Activated naive CD8-positive, alpha-beta T cell treated with anti-CD3 and anti-CD28 coated beads, Interleukin-2, amount 50 U/mL, for 24 hours (primary cell): ENCODE data around the gene ST6GAL2.

Source experiments
- ATAC-seq: fragments of 150-1000 bp; cut with Tn5 transposase; one replicate; pipeline ENCODE4 v1.10.0; 2021
- DNase-seq: peaks from one replicate; pipeline ENCODE4 v3.0.0; 2021
- H3K27ac Mint-ChIP-seq: one replicate; pipeline ENCODE4 v1.8.0; 2021; ENCODE audit warnings: mild to moderate bottlenecking, mixed read lengths
- H3K27me3 Mint-ChIP-seq: one replicate; pipeline ENCODE4 v1.8.0; 2021; ENCODE audit warnings: mixed read lengths
- H3K36me3 Mint-ChIP-seq: one replicate; pipeline ENCODE4 v1.8.0; 2021; ENCODE audit warnings: low read depth, mixed read lengths
- H3K4me1 Mint-ChIP-seq: one replicate; pipeline ENCODE4 v1.8.0; 2021; ENCODE audit warnings: mixed read lengths
- H3K4me3 Mint-ChIP-seq: one replicate; pipeline ENCODE4 v1.8.0; 2021; ENCODE audit warnings: mild to moderate bottlenecking, moderate library complexity, mixed read lengths
- H3K9me3 Mint-ChIP-seq: one replicate; pipeline ENCODE4 v1.8.0; 2021; ENCODE audit warnings: mixed read lengths

The ST6GAL2 gene

DNA sequence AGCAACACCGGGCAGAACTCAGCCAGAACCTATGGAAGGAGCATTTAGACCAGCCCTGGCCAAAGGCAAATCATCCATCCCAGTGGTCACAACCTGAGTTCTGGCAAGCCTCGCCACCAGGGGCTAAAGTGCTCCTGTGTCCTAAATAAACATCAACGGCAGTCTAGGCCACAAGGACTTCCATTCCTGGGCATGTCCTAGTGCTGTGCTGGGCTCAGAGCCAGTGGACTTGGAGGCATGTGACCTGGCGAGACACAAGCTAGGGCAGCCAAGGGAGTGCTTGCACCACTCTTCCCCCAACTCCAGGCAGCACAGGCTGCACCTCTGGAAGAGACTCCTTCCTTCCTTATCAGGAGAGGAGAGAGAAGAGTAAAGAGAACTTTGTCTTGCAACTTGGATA lies 69.0 kb downstream of the ST6GAL2 start:
- Mint-ChIP-seq H3K27ac (no peak overlapping the region), H3K36me3 (no peaks in the 10 kb centered on the region), H3K4me3 (no peak overlapping the region), H3K4me1 (no peaks in the 10 kb centered on the region), H3K9me3 (no peaks in the 10 kb centered on the region), H3K27me3 (no peaks in the 10 kb centered on the region)
- ATAC-seq = no peak
- no peak for DNase-seq

DNA sequence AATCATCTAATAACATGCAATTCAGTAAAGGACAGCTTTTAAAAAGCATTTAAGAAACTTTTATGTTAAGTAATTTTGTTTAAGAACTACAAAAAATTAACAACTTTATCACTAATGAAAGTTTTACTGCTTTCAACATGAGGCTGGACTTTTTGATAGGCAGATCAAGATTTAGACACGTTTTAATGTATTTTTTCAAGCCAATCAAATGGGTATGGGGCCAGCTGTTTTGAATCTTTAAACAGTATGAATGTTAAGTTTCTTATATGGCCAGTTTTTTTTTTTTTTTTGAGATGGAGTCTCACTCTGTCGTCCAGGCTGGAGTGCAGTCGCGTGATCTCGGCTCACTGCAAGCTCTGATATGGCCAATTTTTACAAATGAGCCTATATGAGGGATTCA lies 73.1 kb downstream of the ST6GAL2 start:
- no peak for DNase-seq
- Mint-ChIP-seq H3K9me3 (no peaks in the 10 kb centered on the region), H3K36me3 (no peaks in the 10 kb centered on the region), H3K4me1 (no peaks in the 10 kb centered on the region), H3K4me3 (no peak overlapping the region), H3K27ac (no peak overlapping the region), H3K27me3 (no peaks in the 10 kb centered on the region)
- ATAC-seq = no peak

DNA sequence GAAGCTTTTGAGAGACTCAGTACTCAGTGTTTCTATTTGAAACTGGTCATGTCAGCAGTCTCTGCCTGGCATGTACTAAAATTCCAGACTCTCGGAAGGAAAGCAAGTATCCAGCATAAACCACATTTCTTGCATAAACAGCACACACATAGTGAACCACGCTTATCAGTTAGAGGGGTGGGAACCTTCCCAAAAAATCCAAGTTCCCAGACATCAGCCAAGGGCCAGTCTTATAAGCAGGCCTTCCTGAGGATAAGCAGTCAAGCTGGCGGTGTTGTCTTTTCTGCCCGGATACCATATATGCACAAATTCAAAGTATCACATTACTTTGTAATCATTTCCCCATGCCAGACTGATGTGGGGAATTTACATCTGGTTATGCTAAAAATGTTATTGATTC lies 73.6 kb downstream of the ST6GAL2 start:
- no peak overlapping the region for H3K4me3 Mint-ChIP-seq
- H3K4me1 Mint-ChIP-seq = no peaks in the 10 kb centered on the region
- no peaks in the 10 kb centered on the region for H3K36me3 Mint-ChIP-seq
- ATAC-seq (no peak), DNase-seq (no peak)
- no peaks in the 10 kb centered on the region for H3K9me3 Mint-ChIP-seq
- no peak overlapping the region for H3K27ac Mint-ChIP-seq
- no peaks in the 10 kb centered on the region for H3K27me3 Mint-ChIP-seq

- Mint-ChIP-seq H3K9me3 (no peaks in the 10 kb centered on the region), H3K27me3 (no peaks in the 10 kb centered on the region), H3K4me3 (no peak overlapping the region), H3K4me1 (no peaks in the 10 kb centered on the region), H3K36me3 (no peaks in the 10 kb centered on the region), H3K27ac (no peak overlapping the region)
- no peak for ATAC-seq
- no peak for DNase-seq
These were observed 80.3 kb downstream of the ST6GAL2 start for GRCh38 chr2:106805716-106806115.

DNA sequence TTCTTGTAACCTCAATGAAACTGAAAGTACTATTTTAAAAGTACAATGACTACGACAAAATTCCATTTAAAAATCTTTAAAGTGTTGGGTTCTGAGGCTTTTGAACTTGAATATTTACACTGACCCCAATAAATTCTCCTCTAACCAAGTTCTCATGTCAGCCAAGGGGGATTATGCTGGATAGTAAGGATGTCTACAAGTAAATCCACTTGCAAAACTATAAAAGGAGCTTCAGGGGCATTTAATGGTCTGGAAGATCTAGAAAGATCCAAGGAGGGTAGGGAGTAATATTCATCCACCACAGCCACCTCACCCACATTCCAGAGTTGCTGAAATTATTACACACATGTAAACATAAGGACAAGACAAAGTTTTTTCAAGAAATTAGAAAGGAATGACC lies 81.8 kb downstream of the ST6GAL2 start:
- H3K9me3 Mint-ChIP-seq = no peaks in the 10 kb centered on the region
- H3K4me3 Mint-ChIP-seq = no peak overlapping the region
- no peaks in the 10 kb centered on the region for H3K4me1 Mint-ChIP-seq
- no peak overlapping the region for H3K27ac Mint-ChIP-seq
- DNase-seq (no peak), ATAC-seq (no peak)
- no peaks in the 10 kb centered on the region for H3K36me3 Mint-ChIP-seq
- no peaks in the 10 kb centered on the region for H3K27me3 Mint-ChIP-seq

DNA sequence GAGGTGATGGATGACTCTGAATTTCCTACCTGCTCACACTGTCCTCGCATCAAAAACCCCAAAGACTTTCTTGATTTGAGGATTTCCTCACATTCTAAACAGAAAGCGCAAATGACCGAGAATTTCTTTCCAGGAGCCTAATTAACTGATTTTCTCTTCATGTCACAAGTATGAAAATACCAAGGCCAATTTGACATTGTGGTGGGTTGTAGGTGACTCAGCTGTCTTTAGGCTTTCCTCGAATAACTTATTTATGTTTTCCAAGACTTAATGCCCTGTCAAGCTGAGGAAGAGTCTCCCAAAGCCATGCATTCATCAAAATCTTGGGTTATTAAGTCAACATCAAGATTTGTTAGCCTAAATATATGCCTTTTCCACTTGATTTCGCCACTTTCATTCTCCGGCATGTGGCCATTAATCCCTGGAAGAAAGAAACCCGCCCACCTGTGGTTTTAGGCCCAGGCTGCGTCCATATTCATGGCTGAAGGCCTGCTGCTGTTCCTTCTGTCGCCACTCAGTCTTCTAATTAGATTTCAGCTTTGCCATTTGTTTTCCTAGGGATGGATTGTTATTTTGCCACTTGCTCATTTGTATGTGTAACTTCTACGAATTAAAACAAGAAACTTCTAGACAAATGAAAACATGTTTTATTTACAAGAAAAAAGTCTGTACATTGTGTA lies 84.9 kb downstream of the ST6GAL2 start:
- no peak overlapping the region for H3K27ac Mint-ChIP-seq
- H3K4me1 Mint-ChIP-seq = no peaks in the 10 kb centered on the region

GRCh38 chr2:106800180-106800579 lies 85.8 kb downstream of the ST6GAL2 start:
- no peaks in the 10 kb centered on the region for H3K9me3 Mint-ChIP-seq
- H3K27ac Mint-ChIP-seq = no peak overlapping the region
- no peak overlapping the region for H3K4me3 Mint-ChIP-seq
- ATAC-seq (no peak), DNase-seq (no peak)
- H3K4me1 Mint-ChIP-seq = no peaks in the 10 kb centered on the region
- no peaks in the 10 kb centered on the region for H3K36me3 Mint-ChIP-seq
- H3K27me3 Mint-ChIP-seq = no peaks in the 10 kb centered on the region

More for the DNA sequence above, 84.9 kb downstream of the ST6GAL2 start:
- H3K9me3 Mint-ChIP-seq = no peaks in the 10 kb centered on the region
- DNase-seq = no peak
- no peak for ATAC-seq
- no peaks in the 10 kb centered on the region for H3K27me3 Mint-ChIP-seq
- no peaks in the 10 kb centered on the region for H3K36me3 Mint-ChIP-seq
- no peak overlapping the region for H3K4me3 Mint-ChIP-seq

DNA sequence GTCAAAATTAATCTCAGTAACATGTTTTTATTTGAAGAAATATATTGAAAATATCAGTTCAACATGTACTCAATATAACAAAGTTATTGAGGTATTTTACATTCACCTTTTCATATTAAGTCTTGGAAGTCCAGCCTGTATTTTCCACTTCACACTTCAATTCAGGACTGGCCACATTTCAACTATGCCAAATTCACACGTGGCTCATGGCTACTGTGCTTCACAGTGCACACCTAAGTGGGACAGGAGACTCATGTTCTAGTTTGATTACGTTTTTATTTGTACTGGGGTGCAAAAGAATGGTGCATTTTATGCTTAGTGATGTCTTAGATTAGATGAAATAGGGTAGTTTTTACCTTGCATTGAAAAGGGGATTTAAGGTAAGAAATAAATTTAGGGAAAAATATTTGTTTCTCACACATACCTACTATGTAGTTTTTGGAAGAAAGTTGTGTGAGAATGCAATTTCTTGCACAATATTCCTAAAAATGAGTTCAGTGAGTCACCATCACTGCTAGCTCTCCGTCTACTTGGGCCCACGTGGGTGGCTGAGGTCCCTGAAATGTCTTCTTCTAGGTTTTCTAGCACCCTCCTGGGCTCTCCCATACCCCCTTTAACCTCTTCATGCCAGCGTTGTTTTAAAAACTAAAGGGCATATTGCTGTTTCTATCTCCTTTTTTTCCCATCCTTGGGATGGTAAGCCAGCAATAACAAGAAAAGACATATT lies 87.0 kb downstream of the ST6GAL2 start:
- DNase-seq = no peak
- no peak overlapping the region for H3K27ac Mint-ChIP-seq

GRCh38 chr2:106797494-106797893 lies 88.5 kb downstream of the ST6GAL2 start:
- ATAC-seq = no peak
- no peaks in the 10 kb centered on the region for H3K27me3 Mint-ChIP-seq
- no peak for DNase-seq
- no peak overlapping the region for H3K27ac Mint-ChIP-seq
- H3K4me1 Mint-ChIP-seq = no peaks in the 10 kb centered on the region
- H3K36me3 Mint-ChIP-seq = no peaks in the 10 kb centered on the region
- H3K9me3 Mint-ChIP-seq = no peaks in the 10 kb centered on the region
- no peak overlapping the region for H3K4me3 Mint-ChIP-seq

More for the DNA sequence above, 87.0 kb downstream of the ST6GAL2 start:
- no peak for ATAC-seq
- no peaks in the 10 kb centered on the region for H3K9me3 Mint-ChIP-seq
- H3K4me3 Mint-ChIP-seq = no peak overlapping the region
- no peaks in the 10 kb centered on the region for H3K36me3 Mint-ChIP-seq
- no peaks in the 10 kb centered on the region for H3K27me3 Mint-ChIP-seq
- H3K4me1 Mint-ChIP-seq = no peaks in the 10 kb centered on the region

- no peak for DNase-seq
- Mint-ChIP-seq H3K36me3 (no peaks in the 10 kb centered on the region), H3K4me1 (no peaks in the 10 kb centered on the region), H3K4me3 (no peak overlapping the region), H3K9me3 (no peaks in the 10 kb centered on the region), H3K27ac (no peak overlapping the region), H3K27me3 (no peaks in the 10 kb centered on the region)
- ATAC-seq = no peak
These were observed 93.3 kb downstream of the ST6GAL2 start for GRCh38 chr2:106792671-106793070.

GRCh38 chr2:106789185-106789584 lies 96.8 kb downstream of the ST6GAL2 start:
- ATAC-seq = no peak
- Mint-ChIP-seq H3K4me1 (no peaks in the 10 kb centered on the region), H3K4me3 (no peak overlapping the region), H3K27ac (no peak overlapping the region), H3K27me3 (no peaks in the 10 kb centered on the region), H3K9me3 (no peaks in the 10 kb centered on the region), H3K36me3 (no peaks in the 10 kb centered on the region)
- DNase-seq = no peak

DNA sequence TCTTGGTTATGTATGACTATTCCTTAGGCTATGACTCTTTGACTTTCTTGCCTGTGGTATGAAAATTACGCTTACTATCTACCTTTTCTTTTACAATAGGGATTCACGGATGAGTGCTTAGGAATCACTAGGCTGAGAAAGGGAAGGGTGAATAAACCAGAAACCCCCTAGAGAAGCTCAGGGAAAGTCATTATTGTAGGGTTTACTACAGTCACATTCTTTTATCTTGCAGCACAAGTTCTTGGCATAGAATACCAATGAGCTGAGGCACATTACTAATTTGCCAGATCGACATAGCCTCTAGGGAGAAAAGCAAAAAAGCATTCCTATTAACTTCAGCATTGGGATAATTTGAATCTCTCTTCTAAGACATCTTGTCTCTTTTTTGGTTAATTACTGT lies 103.3 kb downstream of the ST6GAL2 start:
- Mint-ChIP-seq H3K27me3 (peaks cover 3% of the 10 kb centered on the region), H3K36me3 (no peaks in the 10 kb centered on the region), H3K9me3 (no peaks in the 10 kb centered on the region), H3K27ac (no peak overlapping the region), H3K4me1 (no peaks in the 10 kb centered on the region), H3K4me3 (no peak overlapping the region)
- no peak for DNase-seq
- ATAC-seq = no peak

DNA sequence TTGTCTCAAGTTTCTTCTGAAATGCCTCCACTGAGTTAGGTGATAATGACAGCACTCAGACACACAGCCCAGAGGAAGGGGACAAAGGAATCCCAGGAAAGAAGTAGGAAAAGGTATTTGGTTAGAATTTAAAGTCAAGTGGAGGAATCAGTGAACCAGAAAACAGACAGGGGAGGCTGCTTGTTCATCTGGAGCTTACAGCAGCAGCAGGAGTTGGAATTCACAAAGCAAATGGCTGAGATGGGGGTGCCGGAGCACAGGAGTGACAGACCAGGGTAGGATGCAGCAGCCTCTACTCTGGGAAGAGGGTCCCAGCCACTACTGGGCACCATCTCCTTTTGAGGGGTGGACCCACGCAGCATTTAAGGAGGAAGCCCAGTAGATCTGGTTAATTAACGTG lies 104.8 kb downstream of the ST6GAL2 start:
- DNase-seq (no peak), ATAC-seq (no peak)
- Mint-ChIP-seq H3K4me3 (no peak overlapping the region), H3K27me3 (peaks cover 3% of the 10 kb centered on the region), H3K36me3 (no peaks in the 10 kb centered on the region), H3K27ac (no peak overlapping the region), H3K4me1 (no peaks in the 10 kb centered on the region), H3K9me3 (peaks cover 4% of the 10 kb centered on the region)

- Mint-ChIP-seq H3K27me3 (peaks cover 2% of the 10 kb centered on the region), H3K4me1 (no peaks in the 10 kb centered on the region), H3K36me3 (no peaks in the 10 kb centered on the region), H3K27ac (no peak overlapping the region), H3K9me3 (peaks cover 3% of the 10 kb centered on the region), H3K4me3 (no peak overlapping the region)
- ATAC-seq (no peak), DNase-seq (no peak)
These were observed 114.2 kb downstream of the ST6GAL2 start for GRCh38 chr2:106771811-106772210.

DNA sequence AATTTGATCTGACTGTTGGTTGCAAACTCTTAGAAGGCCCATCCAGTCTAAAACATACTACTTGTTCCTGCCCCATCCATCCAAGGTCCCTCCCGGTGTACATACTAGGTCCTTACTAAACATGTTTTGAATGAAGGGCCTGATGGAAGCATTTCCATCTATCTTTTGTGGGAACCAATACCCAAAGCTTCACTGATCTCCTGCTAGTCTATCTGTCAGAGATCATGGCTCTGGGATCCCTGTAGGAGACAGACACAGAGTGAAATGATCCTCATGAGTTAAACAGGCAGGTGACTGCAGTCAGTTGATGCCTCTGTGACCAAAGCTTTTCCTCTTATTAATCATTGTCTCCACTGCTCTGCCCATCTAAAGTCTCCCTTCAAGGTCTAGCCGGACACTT lies 115.0 kb downstream of the ST6GAL2 start:
- Mint-ChIP-seq H3K4me3 (no peak overlapping the region), H3K4me1 (no peaks in the 10 kb centered on the region), H3K9me3 (no peaks in the 10 kb centered on the region), H3K27ac (no peak overlapping the region), H3K36me3 (no peaks in the 10 kb centered on the region), H3K27me3 (no peaks in the 10 kb centered on the region)
- no peak for ATAC-seq
- DNase-seq = no peak
